HG02642 (cell line): Measurements from ENCODE around the gene ALAS1.
"Not testable (repeated sequence)": the region's sequence is repeated elsewhere in the genome, so short reads cannot be mapped to it uniquely, and the experiment has no call there.

Experiments
- ATAC-seq: cut with Tn5 transposase; IDR thresholded peaks from one replicate; pipeline ENCODE4 v1.9.1; 2021; ENCODE audit warnings: mild to moderate bottlenecking; ENCODE audit not compliant: unreplicated experiment, poor library complexity

The ALAS1 gene

GRCh38 chr3:52197842-52198625 lies at the start of gene ALAS1:
TSS of gene ALAS1 (plus strand) at chr3:52198160. CDS start at chr3:52199242, 1,082 bp downstream.
- peak; percentile 78 for ATAC-seq

- ATAC-seq = no peak
Measured at GRCh38 chr3:52149021-52149420, 48.9 kb upstream of the ALAS1 start.

- no peak for ATAC-seq
Measured at GRCh38 chr3:52149726-52150125, 48.2 kb upstream of the ALAS1 start.

DNA sequence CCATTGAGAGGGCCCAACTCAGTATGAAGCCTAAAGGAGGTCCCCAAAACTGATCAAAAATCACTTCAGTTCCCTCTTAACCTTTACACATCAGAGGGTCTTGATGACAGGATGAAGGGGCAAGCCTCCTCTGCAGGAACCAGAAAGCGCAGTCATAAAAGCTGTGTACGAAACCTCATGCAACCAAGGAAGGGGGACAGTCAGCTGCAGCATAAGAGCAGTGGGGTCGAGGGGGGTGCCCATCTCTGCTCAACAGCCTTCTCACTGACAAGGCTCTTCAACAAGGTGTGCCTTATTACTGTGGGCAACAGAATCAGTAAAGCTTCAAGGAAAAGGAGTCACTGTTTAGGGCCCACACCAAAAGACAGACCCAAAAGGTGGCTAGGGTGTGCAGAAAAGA lies 47.6 kb upstream of the ALAS1 start:
- ATAC-seq = no peak

GRCh38 chr3:52150860-52151259 lies 47.1 kb upstream of the ALAS1 start:
- ATAC-seq = no peak

GRCh38 chr3:52151991-52152390 lies 46.0 kb upstream of the ALAS1 start:
- ATAC-seq = not testable (repeated sequence)

GRCh38 chr3:52153389-52154096 lies 44.4 kb upstream of the ALAS1 start:
- no peak for ATAC-seq

DNA sequence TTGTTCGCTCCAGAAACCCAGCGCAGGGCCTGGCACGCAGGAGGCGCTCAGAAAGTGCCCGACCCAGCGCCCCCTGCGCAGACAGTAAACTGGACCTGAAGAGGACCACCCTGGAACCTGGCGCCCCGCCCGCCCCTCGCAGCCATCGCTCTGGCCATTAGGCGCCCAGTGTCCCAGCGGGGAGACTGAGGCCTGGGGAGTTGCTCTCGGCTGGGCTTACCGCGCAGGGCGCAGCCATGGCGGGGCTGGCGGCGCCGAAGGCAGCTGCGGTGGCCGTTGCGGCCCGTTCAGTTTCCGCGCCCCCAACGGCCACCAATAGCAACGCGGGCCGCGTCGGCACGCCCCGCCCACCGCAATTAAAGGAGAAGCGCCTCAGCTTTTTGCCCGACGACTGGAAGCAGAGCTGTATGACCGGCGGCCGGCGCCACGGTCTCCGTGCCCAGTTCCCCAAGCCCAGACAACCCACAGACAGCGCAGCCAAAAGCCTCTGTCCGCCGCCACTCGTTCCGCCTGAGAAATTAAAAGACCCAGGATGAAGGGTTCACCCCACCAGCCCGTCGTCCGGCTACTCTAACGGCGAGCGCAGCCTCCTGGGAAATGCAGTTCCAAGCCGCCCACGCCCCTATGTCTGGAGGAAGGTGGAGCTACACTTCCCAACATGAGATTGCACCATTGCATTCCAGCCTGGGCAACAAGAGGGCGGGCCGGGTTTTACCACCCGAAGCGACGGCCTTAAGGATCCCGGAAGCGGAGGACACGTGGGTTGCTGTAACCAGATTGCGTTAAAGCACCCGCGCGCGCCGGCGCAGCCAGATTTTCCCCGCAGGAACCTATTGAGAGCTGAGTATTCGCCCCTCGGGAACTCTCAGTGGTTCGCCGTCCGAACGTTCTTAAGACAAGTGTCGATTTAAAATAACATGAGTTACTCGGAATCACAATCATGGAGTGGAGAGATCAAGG lies 43.5 kb upstream of the ALAS1 start, which contains the start of gene POC1A:
POC1A (minus strand) TSS at position 289 of the 960 bp plus-strand sequence; CDS start at position 238, 51 bp downstream.
- ATAC-seq = peak; percentile 83

DNA sequence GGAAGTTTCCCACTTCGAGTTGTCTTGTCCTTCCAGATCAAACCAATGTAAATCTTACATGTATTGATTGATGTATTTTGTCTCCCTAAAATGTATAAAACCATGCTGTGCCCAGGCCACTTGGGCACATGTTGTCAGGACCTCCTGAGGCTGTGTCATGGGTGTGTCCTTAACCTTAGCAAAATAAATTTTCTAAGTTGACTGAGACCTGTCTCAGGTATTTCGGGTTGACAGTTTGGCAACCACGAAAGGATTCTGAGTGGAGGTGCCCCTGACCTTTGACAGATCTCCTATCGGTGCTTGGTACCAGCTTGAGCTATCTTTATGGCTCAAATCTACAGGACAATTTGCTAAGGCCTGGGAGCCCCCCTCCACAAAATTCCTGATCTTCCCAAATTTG lies 42.0 kb upstream of the ALAS1 start:
- no peak for ATAC-seq

DNA sequence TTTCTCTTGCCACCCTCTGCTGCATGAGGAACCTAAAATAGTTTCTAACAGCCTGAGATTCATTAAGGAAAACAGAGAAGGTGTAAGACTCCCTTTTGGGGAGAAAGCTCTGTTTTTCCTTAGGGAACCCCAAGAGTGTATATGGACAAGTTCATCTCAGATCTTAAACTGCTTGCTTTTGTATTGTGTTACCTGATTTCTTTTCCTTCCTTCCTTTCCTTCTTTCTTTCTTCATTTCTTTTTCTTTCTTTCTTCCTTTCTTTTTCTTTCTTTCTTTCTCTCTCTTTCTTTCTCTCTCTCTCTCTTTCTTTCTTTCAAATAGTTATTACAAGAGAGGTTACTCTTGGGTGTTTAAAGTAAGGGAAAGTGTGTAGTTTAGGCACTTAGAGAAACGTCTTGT lies 38.5 kb upstream of the ALAS1 start:
- ATAC-seq = no peak

DNA sequence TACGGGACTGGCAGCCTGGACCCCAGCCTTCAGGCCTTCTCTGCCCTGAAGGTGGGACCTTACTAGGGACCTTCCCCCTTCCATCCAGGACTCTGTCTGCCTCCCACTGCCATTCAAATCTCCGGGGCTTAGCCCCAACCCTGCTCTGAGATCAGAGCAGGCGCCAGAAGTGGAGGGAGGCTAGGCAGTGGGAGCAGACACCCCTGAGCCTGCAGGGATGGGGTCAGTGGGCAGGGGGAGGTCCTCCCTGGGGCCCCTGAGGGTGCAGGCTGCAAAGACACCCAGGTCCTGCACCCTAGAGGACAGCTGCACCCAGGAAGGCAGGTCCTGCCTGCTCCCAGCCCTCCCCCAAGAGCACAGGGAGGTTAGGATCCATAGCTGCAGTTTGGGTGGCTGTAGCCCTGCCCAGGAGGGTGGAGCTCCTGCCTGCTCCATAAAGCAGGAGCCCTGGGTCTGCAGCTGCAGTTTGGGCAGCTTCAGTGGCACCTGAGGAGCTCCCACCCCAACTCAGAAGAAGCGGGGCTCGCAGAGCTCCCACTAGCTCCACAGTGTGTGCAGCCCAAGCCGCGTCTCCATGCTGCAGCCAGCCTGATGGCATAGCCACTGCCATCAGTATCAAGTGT lies 35.6 kb upstream of the ALAS1 start:
- no peak for ATAC-seq

DNA sequence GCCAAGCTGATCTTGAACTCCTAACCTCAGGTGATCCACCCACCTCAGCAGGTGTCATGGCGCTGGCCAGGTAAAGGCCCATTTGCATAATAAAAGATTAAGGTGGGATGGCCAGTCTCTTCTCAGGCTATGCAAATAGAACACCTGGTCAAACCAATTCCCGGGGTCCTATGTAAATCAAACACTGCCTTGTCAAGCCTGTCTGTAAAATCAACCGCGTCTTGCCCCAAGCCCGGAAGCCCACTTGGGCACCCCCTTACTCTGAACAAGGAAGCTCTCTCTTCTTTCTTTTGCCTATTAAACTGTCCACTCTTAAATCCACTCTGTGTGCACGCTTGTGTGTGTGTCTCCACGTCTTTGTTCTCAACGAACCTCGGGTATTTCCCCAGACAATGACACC lies 30.7 kb upstream of the ALAS1 start:
- ATAC-seq = no peak

- ATAC-seq = not testable (repeated sequence)
Measured at GRCh38 chr3:52170217-52170616, 27.7 kb upstream of the ALAS1 start.

DNA sequence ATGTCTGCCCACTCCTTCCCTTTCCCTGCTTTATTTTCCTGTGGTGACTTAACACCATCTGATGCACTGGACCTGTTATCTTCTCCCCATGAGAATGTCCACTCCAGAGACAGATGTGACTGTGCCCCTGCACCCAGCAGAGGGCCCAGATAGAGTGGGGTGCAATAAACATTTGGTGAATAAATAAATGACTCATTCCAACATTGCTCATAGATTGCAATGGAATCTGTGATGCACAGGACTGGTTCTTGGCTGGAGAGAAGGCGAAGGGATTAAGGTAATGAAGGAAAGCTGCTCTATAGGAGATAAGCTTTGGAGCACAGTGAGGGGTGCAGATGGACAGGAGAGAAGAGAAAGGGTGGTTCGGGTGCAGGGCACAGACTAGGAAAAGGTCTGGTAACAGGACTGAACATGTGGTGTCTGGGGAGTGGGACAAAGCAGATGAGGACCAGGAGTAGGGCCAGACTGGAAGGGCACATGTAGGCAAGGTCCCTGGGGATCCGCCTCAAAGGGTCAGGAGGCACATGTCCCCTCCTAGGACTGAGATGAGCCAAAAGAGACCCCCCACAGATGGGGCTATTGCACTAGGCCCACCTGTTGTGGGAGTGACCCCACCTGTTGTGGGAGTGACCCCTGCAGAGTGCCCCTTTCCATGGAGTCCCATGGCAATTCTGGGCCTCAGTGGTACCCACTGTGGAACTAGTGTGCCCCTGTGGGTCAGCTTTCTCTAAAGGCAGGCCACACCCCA lies 26.3 kb upstream of the ALAS1 start:
- ATAC-seq = no peak

GRCh38 chr3:52172262-52172757 lies 25.6 kb upstream of the ALAS1 start:
- no peak for ATAC-seq

DNA sequence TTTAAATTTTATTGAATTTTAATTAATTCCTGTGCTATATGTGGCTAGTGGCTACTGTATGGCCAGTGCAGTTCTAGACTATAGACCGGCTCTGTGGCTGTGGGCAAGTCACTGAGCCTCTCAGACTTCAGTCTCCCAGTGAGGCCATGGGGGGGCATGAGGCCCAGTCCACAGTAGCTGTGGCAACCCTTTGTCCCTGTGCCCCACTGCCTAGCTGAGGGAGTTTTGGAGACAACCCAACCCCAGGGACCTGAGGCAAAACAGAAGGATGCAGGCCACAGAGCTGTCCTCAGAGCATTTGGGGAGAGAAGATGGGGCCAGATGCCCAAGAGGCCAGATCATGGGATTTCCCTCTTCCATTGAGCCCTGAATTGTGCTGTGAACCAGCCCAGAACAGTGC lies 24.9 kb upstream of the ALAS1 start:
- no peak for ATAC-seq

- no peak for ATAC-seq
Measured at GRCh38 chr3:52174896-52175295, 23.1 kb upstream of the ALAS1 start.

DNA sequence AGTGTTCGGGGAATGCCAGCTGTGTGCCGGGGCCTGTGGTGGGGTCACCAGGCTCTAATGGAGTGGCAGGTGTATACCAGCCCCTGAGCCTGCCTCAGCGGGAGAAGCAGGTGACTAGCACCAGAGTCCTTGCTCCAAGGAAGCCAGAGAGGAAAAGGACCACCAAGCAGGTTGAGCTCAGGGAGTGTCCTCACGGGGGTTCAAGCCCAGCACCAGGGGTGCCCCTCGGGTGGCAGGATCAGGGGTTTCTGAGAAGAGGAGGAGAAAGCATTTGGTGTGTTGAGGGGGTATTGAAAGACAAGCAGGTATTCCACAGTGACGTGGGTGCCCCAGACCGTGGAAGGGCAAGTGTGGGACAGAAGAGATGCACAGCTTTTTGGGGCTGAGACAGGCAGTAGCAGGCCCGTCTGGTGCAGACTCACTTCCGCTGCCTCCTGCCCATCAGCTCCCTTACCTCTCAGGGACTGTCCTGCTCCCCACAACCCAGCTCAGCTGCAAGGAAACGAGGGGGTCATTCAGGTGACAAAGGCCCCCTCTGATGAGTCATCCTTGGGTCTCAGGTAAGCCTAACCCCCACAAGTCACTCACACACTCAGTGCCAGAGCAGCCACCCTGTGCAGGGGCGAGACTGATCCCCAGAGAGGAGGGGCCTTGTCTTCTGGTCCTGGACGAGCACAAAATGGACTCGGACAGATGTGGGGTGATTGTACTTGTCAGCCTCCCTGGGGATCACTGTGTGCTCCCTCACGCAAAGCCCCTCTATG lies 22.4 kb upstream of the ALAS1 start:
- no peak for ATAC-seq
